AG09319 (cell line): ENCODE results near the gene CADM2.

Experiments used
- DNase-seq: peaks from one replicate; pipeline ENCODE4 v3.0.0-alpha.2; 2010; ENCODE audit warnings: low read depth; ENCODE audit errors: extremely low read depth
- CTCF ChIP-seq: IDR thresholded peaks from 2 replicates; pipeline ENCODE4 v1.5.1; 2011; ENCODE audit warnings: low read depth, mild to moderate bottlenecking, inconsistent platforms, low read length, moderate library complexity

The CADM2 gene

GRCh38 chr3:85721409-85722145, 762.8 kb downstream of the CADM2 start:
- no peak for DNase-seq
- TF ChIP-seq CTCF: no peak

GRCh38 chr3:85725809-85726208, 767.0 kb downstream of the CADM2 start:
- DNase-seq: no peak
- no peak for TF ChIP-seq CTCF

- TF ChIP-seq CTCF: no peak
- DNase-seq: no peak
Observed at GRCh38 chr3:85726241-85726640, 767.5 kb downstream of the CADM2 start.

GRCh38 chr3:85737846-85738245, 779.1 kb downstream of the CADM2 start:
- TF ChIP-seq CTCF: no peak

GRCh38 chr3:85740561-85740960, 781.8 kb downstream of the CADM2 start:
- no peak for DNase-seq
- TF ChIP-seq CTCF: no peak

More at GRCh38 chr3:85737846-85738245, 779.1 kb downstream of the CADM2 start:
- no peak for DNase-seq

- no peak for TF ChIP-seq CTCF
- no peak for DNase-seq
Observed at GRCh38 chr3:85758442-85758841, 799.7 kb downstream of the CADM2 start.

- DNase-seq: no peak
- no peak for TF ChIP-seq CTCF
Observed at GRCh38 chr3:85760342-85760741, 801.6 kb downstream of the CADM2 start.
